DND-41 (cell line): ENCODE data around the gene C3orf20.
"Not testable (repeated sequence)": the region's sequence is repeated elsewhere in the genome, so short reads cannot be mapped to it uniquely, and the experiment has no call there.

Experiments
- ATAC-seq: fragments of 200-7000 bp; cut with Tn5 transposase; 3 replicates; pipeline ENCODE4 v1.9.1; 2021; ENCODE audit warnings: low read depth; ENCODE audit not compliant: insufficient read depth
- DNase-seq: peaks from one replicate; pipeline ENCODE4 v3.0.0-alpha.2; 2020
- H2AFZ ChIP-seq: 2 replicates; pipeline ENCODE4 v1.6.0; 2012; ENCODE audit warnings: low read depth, low read length
- H3K27ac ChIP-seq: 2 replicates; pipeline ENCODE4 v1.5.1; 2012; ENCODE audit warnings: low read length, inconsistent platforms
- H3K27me3 ChIP-seq: fragments of 200-600 bp; sonication (generic); 2 replicates; pipeline ENCODE4 v1.6.0; 2012; ENCODE audit warnings: low read length, mild to moderate bottlenecking, inconsistent platforms; ENCODE audit not compliant: insufficient read depth, poor library complexity
- H3K36me3 ChIP-seq: 2 replicates; pipeline ENCODE4 v1.5.1; 2012; ENCODE audit warnings: low read length, inconsistent platforms; ENCODE audit not compliant: insufficient read depth
- H3K4me1 ChIP-seq: 2 replicates; pipeline ENCODE4 v1.5.1; 2012; ENCODE audit warnings: mild to moderate bottlenecking, low read length; ENCODE audit not compliant: insufficient read depth
- H3K4me2 ChIP-seq: 2 replicates; pipeline ENCODE4 v1.6.0; 2012; ENCODE audit warnings: mild to moderate bottlenecking, moderate library complexity, low read length, inconsistent platforms; ENCODE audit not compliant: insufficient read depth
- H3K4me3 ChIP-seq, 2 experiments: fragments of 200-600 bp in 1 of 2; shearing (Covaris generic) in 1 of 2; 2 replicates each; pipeline ENCODE4 v1.5.1; 2012 to 2016; ENCODE audit warnings: inconsistent platforms in 2 of 2, low read length in 2 of 2, mild to moderate bottlenecking in 2 of 2, low read depth in 1 of 2, moderate library complexity in 1 of 2
- H3K79me2 ChIP-seq: 2 replicates; pipeline ENCODE4 v1.6.0; 2012; ENCODE audit warnings: low read length, inconsistent platforms; ENCODE audit not compliant: insufficient read depth
- H3K9ac ChIP-seq: 2 replicates; pipeline ENCODE4 v1.6.0; 2012; ENCODE audit warnings: low read depth, mild to moderate bottlenecking, inconsistent platforms, low read length, moderate library complexity
- H3K9me3 ChIP-seq: 2 replicates; pipeline ENCODE4 v1.5.1; 2012; ENCODE audit warnings: low read length, moderate library complexity, mild to moderate bottlenecking, inconsistent platforms; ENCODE audit not compliant: insufficient read depth, severe bottlenecking
- H4K20me1 ChIP-seq: 2 replicates; pipeline ENCODE4 v1.6.0; 2012; ENCODE audit warnings: low read length; ENCODE audit not compliant: insufficient read depth
- CTCF ChIP-seq: IDR thresholded peaks from 2 replicates; pipeline ENCODE4 v1.5.1; 2012; ENCODE audit warnings: borderline replicate concordance, low read length, moderate library complexity, mild to moderate bottlenecking; ENCODE audit not compliant: poor library complexity, severe bottlenecking; ENCODE audit errors: extremely low read depth
- EZH2 ChIP-seq: IDR thresholded peaks from 3 replicates; pipeline ENCODE4 v1.6.1; 2012; ENCODE audit warnings: borderline replicate concordance, low read depth, mild to moderate bottlenecking, moderate library complexity, low read length, inconsistent platforms; ENCODE audit not compliant: severe bottlenecking

C3orf20 gene

DNA sequence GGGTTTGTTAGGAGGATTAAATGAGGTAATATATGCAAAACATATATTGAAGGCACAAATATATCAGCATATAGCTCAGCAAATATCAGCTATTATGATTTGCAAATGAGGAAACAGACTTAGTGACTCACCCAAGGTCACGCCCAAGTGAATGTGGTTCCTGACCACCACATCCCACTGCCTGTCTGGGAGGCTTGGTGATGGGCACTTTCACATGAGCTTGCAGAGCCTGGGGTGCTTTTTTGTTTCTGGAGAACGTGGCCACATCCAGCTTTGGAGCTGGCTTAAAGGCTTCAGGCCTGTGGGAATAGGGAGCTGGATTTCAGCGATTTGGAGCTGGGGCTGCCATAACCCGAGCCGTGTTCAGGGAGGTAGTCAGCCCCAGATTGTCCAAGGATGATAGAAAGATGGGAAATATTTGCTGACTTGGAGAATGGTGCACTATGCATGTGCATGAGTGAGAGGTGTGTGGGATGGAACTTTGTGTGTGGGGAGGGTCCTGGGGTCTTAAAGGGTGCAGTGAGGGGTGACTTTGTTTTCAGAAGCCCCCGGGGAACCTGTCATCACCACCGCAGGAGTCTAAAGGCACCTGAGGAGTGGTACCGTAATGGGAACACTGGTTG lies 131.8 kb downstream of the C3orf20 start:
- no peak overlapping the region for H3K27ac ChIP-seq
- peak; percentile 31; the same call in 1 of the 3 replicates for ATAC-seq
- DNase-seq, result peak; percentile 18

DNA sequence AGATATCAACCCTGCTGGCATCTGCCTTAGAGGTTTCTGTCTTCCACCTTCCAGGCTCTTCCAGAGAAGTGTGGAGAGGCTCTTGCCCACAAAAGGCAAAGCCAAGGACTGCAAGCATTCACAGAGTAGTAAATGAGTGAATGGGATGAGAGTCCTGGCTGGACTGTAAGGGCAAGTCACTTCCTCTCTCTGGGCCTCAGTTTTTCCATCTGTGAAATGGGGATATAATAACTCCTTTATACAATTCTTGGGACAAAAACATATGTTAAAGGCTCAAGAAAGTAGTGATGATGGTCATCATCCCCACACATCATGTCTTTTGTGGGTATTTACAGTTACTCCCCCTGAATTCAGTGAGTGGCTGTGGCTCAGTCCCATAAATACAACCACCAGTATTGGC lies 133.1 kb downstream of the C3orf20 start:
- Histone ChIP-seq H3K4me2 (no peak overlapping the region), H3K79me2 (no peaks in the 10 kb centered on the region), H3K4me1 (peaks cover 4% of the 10 kb centered on the region; the same call in 1 of the 2 replicates), H2AFZ (no peak overlapping the region), H3K36me3 (no peaks in the 10 kb centered on the region), H4K20me1 (no peaks in the 10 kb centered on the region), H3K27me3 (no peaks in the 10 kb centered on the region), H3K4me3 (no peak overlapping the region), H3K9me3 (no peaks in the 10 kb centered on the region), H3K9ac (no peak overlapping the region), H3K27ac (no peak overlapping the region)
- DNase-seq (no peak), ATAC-seq (no peak)
- TF ChIP-seq EZH2 (no peak), CTCF (no peak)

More for the DNA sequence above, 131.8 kb downstream of the C3orf20 start:
- TF ChIP-seq EZH2, result no peak
- no peak for TF ChIP-seq CTCF
- Histone ChIP-seq H3K4me3 (no peak overlapping the region), H3K36me3 (no peaks in the 10 kb centered on the region), H3K9me3 (no peaks in the 10 kb centered on the region), H2AFZ (no peak overlapping the region), H3K4me2 (no peak overlapping the region), H3K27me3 (no peaks in the 10 kb centered on the region), H4K20me1 (no peaks in the 10 kb centered on the region), H3K79me2 (no peaks in the 10 kb centered on the region), H3K4me1 (peaks cover 4% of the 10 kb centered on the region; the same call in 1 of the 2 replicates), H3K9ac (no peak overlapping the region)

DNA sequence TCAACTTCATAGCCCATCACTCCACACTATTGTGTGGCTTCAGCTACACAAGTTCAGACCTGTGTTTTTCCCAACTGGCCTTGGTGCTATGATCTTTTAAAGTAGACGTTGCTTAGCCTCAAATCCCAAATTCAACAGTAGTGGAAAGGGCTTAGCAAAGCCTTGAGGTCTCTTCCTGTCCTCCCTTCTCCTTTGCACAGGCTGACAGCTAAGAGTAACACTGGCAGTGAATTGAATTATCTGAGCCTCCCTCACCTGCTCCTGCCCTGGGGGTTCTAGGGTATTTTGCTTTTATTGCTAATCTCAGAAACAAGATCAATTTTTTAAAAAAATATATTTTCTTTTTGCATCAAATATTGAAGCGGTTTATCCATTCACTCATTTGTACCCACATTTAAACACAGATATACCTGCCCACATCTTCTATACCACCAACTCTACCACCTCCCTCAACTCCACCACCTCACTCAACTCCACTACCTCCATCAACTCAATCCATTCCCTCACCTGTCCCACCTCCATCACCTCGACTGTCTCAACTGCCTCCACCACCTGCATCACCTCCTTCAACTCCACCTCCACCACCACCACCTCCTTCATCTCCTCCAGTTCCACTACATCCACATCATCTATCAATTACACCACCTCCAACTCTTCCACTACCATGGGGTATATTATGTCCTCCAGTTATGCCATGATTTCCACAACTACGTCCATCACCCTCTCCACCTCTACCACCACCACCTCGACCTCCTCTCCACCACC lies 133.7 kb downstream of the C3orf20 start:
- no peak for ATAC-seq
- Histone ChIP-seq H3K4me1 (peaks cover 4% of the 10 kb centered on the region; the same call in 1 of the 2 replicates), H2AFZ (no peak overlapping the region), H3K27me3 (no peaks in the 10 kb centered on the region), H3K79me2 (no peaks in the 10 kb centered on the region), H3K27ac (no peak overlapping the region), H3K4me2 (no peak overlapping the region), H3K4me3 (no peak overlapping the region), H3K9me3 (no peaks in the 10 kb centered on the region), H4K20me1 (no peaks in the 10 kb centered on the region), H3K36me3 (no peaks in the 10 kb centered on the region), H3K9ac (no peak overlapping the region)
- DNase-seq, result no peak
- no peak for TF ChIP-seq CTCF
- no peak for TF ChIP-seq EZH2

GRCh38 chr3:14809611-14810010 lies 134.7 kb downstream of the C3orf20 start:
- not testable (repeated sequence) for H3K27ac ChIP-seq, H4K20me1 ChIP-seq, H3K4me1 ChIP-seq, H3K4me3 ChIP-seq, ATAC-seq, H3K4me2 ChIP-seq, H3K9me3 ChIP-seq, H3K27me3 ChIP-seq, H3K36me3 ChIP-seq, DNase-seq, H2AFZ ChIP-seq, H3K79me2 ChIP-seq, H3K9ac ChIP-seq
